Fibroblast of mammary gland (primary cell): ENCODE data around the gene HNRNPA1.
"Not testable (repeated sequence)": the region's sequence is repeated elsewhere in the genome, so short reads cannot be mapped to it uniquely, and the experiment has no call there.

Experiments
- DNase-seq: peaks from one replicate; pipeline ENCODE4 v3.0.0-alpha.2; 2010; ENCODE audit warnings: low read depth
- H3K4me3 ChIP-seq: 2 replicates; pipeline ENCODE4 v1.5.1; 2011; ENCODE audit warnings: low read depth, mild to moderate bottlenecking, low read length, moderate library complexity; ENCODE audit not compliant: control insufficient read depth
- TF ChIP-seq, protein P1 (sequence below): conservative IDR thresholded peaks from 2 replicates; pipeline ENCODE4 v1.5.1; 2011; ENCODE audit warnings: low read depth, low read length, inconsistent platforms; ENCODE audit not compliant: control insufficient read depth, insufficient read depth

The HNRNPA1 gene

DNA sequence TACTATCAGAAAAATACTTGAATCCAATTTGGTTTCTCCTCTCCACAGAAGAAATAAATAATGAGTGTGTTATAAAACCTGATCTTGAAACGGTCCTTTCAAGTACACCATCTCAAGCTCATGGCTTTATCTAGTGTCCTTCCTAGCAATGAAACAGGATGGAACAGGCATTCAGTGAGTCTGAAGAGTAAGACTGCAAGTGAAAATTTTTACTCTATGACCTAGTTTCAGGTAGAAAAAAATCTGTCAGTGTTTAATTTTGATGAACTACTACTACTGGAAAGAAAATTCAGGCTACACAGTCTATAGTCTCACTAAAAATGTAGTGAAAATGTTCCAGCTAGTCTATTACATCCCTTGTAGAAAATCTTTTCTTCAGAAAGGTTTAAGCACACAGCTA is 8.3 kb upstream of the HNRNPA1 start:
- TF ChIP-seq, protein P1, sequence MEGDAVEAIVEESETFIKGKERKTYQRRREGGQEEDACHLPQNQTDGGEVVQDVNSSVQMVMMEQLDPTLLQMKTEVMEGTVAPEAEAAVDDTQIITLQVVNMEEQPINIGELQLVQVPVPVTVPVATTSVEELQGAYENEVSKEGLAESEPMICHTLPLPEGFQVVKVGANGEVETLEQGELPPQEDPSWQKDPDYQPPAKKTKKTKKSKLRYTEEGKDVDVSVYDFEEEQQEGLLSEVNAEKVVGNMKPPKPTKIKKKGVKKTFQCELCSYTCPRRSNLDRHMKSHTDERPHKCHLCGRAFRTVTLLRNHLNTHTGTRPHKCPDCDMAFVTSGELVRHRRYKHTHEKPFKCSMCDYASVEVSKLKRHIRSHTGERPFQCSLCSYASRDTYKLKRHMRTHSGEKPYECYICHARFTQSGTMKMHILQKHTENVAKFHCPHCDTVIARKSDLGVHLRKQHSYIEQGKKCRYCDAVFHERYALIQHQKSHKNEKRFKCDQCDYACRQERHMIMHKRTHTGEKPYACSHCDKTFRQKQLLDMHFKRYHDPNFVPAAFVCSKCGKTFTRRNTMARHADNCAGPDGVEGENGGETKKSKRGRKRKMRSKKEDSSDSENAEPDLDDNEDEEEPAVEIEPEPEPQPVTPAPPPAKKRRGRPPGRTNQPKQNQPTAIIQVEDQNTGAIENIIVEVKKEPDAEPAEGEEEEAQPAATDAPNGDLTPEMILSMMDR: no peak
- DNase-seq: no peak
- no peak overlapping the region for H3K4me3 ChIP-seq

DNA sequence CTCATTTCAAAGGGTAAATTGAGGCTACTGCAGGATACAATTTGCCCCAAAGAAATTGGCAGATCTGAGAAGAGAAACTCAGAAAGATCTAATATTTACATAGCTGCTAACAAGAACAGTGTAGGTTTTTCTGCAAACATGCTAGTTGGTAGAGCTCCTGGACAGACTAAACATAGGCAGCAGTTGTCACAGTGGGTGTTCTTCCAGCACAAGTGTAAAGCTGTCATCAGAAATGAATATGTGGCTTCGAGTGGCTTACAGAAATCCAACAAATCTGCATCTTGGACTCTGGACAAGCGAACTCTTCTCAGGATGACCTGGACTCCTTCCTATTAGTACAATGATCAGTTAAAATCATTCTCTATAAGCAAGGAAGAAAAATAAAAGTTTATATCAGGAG is 6.5 kb upstream of the HNRNPA1 start:
- H3K4me3 ChIP-seq: no peak overlapping the region
- TF ChIP-seq, protein P1: no peak
- no peak for DNase-seq

GRCh38 chr12:54276368-54276767 is 4.2 kb upstream of the HNRNPA1 start:
- TF ChIP-seq, protein P1: no peak
- H3K4me3 ChIP-seq: no peak overlapping the region
- no peak for DNase-seq

DNA sequence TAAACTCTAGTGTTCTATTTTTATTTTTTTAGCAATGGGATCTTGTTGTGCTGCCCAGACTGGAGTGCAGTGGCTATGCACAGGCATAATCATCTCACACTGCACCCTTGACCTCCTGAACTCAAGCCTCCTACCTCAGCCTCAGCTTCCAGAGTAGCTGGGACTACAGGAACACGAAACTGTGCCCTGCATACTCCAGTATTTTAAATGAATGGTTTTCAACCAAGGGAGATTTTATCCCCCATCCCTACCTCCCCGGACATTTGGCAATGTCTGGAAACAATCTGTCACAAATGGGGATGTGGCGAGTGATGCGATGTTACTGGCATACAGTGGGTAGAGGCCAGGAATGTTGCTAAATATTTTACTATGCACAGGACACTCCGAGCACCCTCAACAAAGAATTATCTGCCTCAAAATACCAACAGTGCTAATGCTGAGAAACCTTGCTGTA is 2.7 kb upstream of the HNRNPA1 start:
- DNase-seq: peak; percentile 34
- H3K4me3 ChIP-seq: peak overlapping the region; percentile 93
- TF ChIP-seq, protein P1: no peak

DNA sequence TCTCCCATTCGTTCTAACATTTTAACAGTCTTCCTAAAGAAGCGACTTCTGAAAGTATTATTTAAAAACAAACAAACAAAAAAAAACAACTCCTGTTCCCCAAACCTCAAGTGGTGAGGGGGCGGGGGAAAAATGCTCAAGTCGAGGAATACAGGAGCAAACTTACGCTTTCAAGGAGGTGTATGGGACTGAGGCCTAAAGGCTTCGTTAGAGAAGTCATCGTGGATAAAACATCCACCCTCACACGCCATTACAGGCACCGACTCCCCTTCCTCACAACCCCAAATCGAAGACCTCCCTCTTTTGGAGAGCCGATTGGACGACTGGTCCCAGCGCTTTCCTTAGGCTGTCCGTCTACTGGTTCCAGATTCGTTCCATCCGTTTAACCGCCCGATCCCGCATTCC is 1.3 kb upstream of the HNRNPA1 start:
- H3K4me3 ChIP-seq: peak overlapping the region; percentile 93
- no peak for DNase-seq
- TF ChIP-seq, protein P1: no peak

- H3K4me3 ChIP-seq: peak within 1 kb of the TSS; percentile 99
- peak; percentile 100 for DNase-seq
- TF ChIP-seq, protein P1: no peak
These were observed 676 bp upstream of the HNRNPA1 start, which contains the start of gene CBX5 for GRCh38 chr12:54279632-54280467. CBX5 (minus strand) TSS chr12:54280122; CDS start chr12:54257650, 22,472 bp downstream.

- DNase-seq: not testable (repeated sequence)
- peak overlapping the region; percentile 99 for H3K4me3 ChIP-seq
These were observed 724 bp downstream of the HNRNPA1 start for GRCh38 chr12:54281261-54281638.

DNA sequence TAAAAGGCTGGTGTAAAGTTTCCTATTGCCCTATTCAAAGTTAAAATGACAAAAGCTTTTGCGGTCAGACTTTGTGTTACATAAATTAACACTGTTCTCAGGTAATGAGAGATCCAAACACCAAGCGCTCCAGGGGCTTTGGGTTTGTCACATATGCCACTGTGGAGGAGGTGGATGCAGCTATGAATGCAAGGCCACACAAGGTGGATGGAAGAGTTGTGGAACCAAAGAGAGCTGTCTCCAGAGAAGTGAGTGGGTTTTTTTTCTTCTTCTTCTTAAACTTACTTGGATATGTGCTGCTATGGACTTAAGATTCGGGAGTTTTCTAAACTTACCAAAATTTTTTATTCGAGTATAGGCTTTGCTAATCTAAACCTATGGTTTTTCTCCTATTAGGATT is 1.2 kb downstream of the HNRNPA1 start:
- DNase-seq: not testable (repeated sequence)
- H3K4me3 ChIP-seq: peak overlapping the region; percentile 99
